Measurements from ENCODE around the gene HYAL3.

HYAL3 gene

GRCh38 chr3:50327943-50328691 is 28.9 kb upstream of the HYAL3 start, which contains the start of gene TUSC2:
TSS of gene TUSC2 (minus strand) at chr3:50328223. CDS start at chr3:50328099, 124 bp downstream.
- peak; percentile 97 for DNase-seq (ENCODE audit: low spot score)

DNA sequence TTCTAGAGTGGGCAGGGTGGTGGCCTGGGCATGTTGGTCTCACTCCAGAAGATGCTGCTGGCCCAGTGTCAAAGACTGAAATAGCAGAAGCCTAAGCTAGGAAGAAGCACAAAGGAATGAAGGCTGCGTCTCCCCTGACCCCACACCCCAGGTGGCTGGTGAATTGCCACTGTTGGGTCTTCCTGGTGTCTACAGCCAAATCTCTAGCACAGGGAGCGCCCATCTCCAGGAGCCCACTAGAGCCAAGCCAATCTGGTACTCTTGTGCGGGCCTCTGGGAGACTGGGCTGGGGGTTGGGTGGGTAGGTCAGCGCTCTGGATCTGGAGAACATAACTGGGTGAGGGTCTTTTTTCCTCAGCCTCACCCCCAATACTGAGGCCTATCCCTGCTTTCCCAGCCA is 27.9 kb upstream of the HYAL3 start:
- no peak for DNase-seq (ENCODE audit: low spot score)

- DNase-seq (ENCODE audit: low spot score) = no peak
Measured at GRCh38 chr3:50326182-50326541, 27.0 kb upstream of the HYAL3 start.

GRCh38 chr3:50325497-50326181 is 26.4 kb upstream of the HYAL3 start:
- DNase-seq (ENCODE audit: low spot score) = no peak

GRCh38 chr3:50325113-50325480 is 25.9 kb upstream of the HYAL3 start:
- DNase-seq (ENCODE audit: low spot score) = no peak

DNA sequence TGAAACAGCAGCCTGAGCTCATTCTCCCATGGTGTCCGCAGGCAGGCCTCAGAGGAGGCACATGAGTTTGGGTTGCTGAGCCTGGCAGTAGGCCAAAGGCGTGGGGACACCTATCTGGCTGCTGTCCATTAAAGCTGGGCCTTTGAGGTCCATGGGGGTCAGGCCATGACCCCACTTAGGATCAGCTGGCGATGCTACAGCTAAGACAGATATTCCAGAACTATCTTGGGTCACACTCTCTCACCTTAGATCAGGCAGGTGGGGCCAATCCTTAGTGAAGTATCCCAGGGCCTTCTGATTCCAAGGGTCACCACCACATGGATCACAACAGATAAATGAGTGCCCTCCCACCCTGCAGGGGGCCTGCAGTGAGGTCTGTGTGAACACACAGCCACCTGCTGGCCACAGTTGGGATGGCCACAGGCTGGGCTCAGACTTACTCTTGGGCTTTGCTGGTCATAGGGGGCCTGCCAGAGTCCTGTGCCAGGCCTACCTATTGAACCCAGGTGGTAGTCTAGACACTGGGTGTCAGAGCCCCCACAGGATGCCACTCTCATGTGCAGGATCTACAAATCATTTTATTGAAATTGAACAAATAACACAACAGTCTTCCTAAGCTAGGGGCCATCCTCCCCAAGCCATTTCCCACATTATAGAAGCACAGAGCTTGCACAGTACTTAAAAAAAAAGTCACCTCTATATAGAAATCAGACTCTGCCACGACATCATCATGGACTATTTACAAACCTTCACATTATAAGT is 25.3 kb upstream of the HYAL3 start:
- DNase-seq (ENCODE audit: low spot score) = peak; percentile 69

GRCh38 chr3:50323614-50324199 is 24.5 kb upstream of the HYAL3 start:
- DNase-seq (ENCODE audit: low spot score) = no peak

GRCh38 chr3:50323092-50323600 is 23.9 kb upstream of the HYAL3 start:
- DNase-seq (ENCODE audit: low spot score) = no peak

- DNase-seq (ENCODE audit: low spot score) = no peak
Measured at GRCh38 chr3:50322386-50323091, 23.3 kb upstream of the HYAL3 start, which contains the start of gene HYAL2. TSS of gene HYAL2 (minus strand) at chr3:50322745. CDS start at chr3:50320489, 2,256 bp downstream.

- no peak for DNase-seq (ENCODE audit: low spot score)
Measured at GRCh38 chr3:50322115-50322385, 22.8 kb upstream of the HYAL3 start.

DNA sequence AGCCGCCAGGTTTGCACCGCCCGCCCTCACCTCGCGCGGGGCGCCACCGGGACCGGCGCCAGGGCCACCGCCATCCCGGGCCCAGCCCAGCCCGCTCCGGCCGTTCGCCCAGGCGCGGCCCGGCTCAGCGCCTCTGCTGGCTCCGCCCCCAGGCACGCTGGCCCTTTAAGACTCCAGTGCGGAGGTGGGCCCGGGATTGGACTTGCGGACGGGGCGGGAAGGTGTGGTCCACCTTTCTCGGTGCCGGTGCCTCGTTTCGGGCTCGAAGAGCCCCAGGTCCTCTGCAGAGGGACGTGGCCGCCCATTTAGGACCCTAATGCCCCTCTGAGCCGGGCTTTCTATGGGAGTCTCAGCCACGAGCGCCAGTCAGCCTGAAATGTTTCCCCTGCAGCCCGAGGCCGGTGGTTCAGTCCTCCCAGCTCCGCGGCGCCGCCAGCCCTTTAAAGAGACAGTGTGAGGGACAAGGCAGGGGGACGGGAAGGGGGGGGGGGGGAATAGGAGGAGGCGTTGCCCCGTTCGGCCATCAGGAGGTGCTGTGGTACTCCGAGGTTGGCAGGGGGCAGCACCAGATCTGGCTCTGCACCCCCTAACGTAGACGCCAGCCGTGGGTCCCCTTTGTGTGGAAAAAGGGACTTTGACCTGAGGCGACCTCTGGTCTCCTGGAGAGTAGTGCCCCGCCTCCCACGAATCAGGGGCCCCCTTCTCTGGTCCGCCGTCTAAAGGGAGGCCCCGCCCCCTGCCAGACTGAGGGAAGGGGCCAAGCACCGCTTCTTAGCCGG is 22.3 kb upstream of the HYAL3 start:
- DNase-seq (ENCODE audit: low spot score) = peak; percentile 90

DNA sequence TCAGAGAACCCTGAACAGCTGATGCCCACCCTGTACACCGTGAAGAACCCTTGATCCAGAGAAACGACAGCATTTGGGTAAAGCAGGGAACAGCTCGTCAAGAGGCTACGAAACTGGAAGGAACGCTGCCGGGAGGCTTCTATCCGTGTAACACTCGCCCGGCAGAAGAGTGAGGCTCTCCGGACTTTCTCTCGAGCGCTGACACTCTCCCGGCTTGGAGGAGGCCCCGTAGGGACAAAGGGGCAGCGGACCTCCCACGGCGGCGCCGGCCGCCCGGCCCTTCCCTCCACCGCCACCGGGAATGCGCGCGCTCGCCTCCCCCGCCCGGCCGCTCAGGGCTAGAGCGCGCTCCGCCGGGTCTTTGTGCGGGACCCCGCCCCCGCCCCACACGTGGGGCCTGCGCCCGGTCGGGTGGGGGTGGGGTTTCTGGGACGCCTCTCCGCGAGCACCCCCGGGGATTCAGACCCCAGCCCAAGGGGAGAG is 21.7 kb upstream of the HYAL3 start:
- DNase-seq (ENCODE audit: low spot score) = peak; percentile 75

DNA sequence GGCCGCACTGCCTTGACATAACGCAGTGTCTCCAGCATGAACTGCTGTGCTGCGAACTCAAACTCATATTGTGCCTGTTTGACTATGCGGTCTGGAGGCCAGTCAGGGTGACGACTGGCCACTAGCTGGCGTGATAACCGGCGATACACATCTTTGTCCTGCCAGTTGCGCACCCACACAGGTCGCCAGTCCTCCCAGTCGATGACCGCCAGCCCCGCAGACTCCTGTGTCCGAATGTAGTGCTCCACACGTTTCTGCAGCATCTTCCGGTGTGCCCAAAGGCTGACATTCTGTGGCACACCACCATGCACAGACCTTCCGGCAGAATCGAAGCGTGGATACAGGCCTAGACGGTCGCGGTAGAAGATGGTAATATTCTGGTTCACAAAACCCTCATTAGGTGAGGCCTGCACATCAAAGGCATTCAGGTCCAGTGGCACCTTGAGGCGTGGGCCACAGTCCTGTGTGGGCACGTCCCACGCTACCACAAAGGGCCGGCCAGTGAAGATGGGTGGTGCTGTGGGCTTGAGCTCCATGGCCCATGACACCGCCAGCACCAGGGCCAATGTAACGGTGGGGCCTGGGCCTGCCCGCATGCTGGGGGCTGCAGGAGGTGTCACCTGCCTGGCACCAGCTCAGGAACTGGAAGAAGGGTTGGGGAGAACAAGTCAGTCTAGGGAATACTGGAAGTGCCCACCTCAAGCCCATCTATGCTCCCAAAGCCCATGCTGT is 20.9 kb upstream of the HYAL3 start:
- no peak for DNase-seq (ENCODE audit: low spot score)

DNA sequence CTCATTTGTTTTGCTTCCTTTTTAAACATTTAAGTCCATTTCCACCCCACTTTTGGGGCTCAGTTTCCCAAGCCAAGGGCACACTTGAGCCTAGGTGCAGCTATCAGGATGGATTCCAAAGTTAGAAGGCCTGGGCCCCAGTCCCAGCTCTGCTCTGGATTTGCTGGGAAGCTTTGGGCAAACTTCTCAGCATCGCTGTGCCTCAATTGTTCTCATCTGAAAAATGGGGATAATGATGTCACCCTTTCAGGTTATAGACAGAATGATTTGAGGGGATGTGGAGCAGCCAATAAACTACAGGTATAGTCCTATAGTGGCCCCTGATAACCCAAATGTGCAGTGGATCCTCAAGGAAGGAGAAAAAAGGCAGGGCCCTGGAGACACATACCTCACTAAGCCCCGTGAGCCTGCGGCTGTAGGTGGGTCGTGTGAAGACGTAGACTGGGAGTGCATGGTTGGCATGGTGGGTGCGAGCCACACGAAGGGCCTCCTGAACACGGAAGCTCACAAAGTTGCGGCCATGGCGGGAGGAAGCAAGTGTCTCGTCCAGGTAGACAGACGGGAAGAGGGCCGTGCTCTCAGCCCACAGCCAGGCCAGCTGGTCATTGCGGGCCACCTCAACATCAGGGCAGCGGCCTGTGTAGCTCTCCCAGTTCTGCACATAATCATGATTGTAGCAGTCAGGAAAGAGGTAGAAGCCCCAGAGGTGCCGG is 20.1 kb upstream of the HYAL3 start:
- DNase-seq (ENCODE audit: low spot score) = no peak

DNA sequence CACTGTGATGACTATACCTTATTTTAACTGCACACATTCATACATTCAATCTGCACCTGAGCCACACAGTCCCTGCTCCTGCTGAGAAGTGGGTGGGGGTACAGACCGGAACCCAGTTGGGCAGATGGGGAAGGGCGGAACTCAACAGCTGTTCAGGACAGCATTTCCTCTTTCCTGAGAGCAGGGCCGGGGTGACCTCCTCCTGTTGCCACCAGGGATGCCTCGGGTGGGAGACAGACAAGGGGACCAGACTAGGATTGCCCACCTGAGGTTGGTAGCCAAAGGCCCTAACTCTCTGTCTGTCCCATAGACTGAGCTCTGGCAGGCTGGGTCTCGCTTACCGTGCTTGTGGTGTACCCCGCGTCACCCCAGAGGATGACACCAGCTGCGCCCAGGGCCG is 19.4 kb upstream of the HYAL3 start:
- no peak for DNase-seq (ENCODE audit: low spot score)

GRCh38 chr3:50318163-50318562 is 19.0 kb upstream of the HYAL3 start:
- DNase-seq (ENCODE audit: low spot score) = no peak

DNA sequence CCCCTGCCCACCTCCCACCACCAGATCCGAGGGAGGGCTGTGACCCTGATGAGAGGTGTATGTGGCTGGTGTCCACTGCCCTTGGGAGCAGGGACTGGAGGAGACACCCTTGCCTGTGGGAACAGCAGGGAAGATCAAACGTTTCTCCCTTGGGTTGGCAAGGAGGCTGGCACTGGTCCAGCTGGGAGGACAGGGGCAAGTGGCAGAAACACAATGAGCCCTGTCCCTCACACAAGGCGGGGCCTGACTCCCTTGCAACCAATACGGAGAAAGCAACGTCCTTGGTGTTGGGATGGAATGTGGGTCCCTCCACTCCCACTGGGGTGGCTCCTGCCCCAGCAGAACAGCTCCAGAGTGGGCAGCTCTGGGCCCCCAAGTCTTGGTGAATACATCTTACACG is 18.1 kb upstream of the HYAL3 start:
- DNase-seq (ENCODE audit: low spot score) = no peak

- DNase-seq (ENCODE audit: low spot score) = peak; percentile 92
Measured at GRCh38 chr3:50316657-50317242, 17.5 kb upstream of the HYAL3 start.

- DNase-seq (ENCODE audit: low spot score) = no peak
Measured at GRCh38 chr3:50314816-50315215, 15.6 kb upstream of the HYAL3 start.
